ENCODE results near the gene AUH. TPM values are rescaled to one million over a fixed set of nuclear protein-coding genes. Genes with fewer than 3 reads are reported as not detected.
"Not testable (repeated sequence)": the region's sequence is repeated elsewhere in the genome, so short reads cannot be mapped to it uniquely, and the experiment has no call there.

The AUH gene
- total RNA-seq, 2 experiments from 2014 or later: 15.5 to 15.6 TPM

DNA sequence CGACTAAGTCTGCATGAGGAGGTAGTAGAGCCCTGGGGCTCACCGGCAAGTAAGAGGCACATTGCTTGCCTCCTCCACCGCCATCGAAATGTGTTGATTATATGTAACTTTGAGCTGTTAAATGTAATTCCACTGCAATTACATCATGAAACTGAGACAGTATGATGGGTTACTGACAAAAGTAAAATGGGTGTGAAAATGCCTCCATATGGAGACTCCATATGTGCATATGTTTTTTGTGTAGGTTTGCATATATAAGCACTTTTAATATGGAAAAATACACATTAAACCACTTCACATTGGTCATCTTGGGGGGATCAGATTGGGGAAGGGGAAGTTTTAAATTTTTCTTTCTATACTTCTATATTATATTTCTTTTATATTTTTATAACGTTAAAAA, 32.1 kb upstream of the AUH start:
- CTCF ChIA-PET: no interaction called here

DNA sequence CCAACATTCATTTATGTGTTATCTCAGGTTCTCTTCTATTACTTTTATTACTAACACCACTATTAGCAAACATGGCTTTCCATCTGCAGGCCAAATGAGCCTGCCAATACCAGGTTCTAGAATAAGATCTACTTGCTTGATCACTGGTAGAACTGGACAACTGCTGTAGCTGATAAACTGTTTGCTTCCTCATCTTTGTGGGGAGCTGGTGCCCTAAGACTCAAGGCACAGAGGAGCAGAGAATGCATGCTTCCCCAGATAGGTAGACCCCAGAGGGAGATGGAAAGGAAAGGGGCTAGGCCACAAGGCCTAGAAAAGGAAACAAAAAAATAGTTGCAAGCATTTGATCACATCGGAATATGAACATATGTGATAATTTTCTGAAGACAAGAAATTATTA, 30.7 kb upstream of the AUH start:
- ChIA-PET POLR2A (no interaction called here), CTCF (interaction anchor here (0.7 to 1.0 kb wide), 2 partner anchors 34 to 477 kb away, joined by 3 to 4 read pairs; no protein-coding TSS in a partner anchor)
- Mint-ChIP-seq H3K27me3 (ENCODE audit: low read depth) (no peaks in the 10 kb centered on the region), H3K9me3 (ENCODE audit: insufficient read depth) (no peaks in the 10 kb centered on the region), H3K4me3 (no peak overlapping the region), H3K36me3 (ENCODE audit: low read depth) (no peaks in the 10 kb centered on the region), H3K27ac (no peak overlapping the region), H3K4me1 (ENCODE audit: low read depth) (peaks cover 19% of the 10 kb centered on the region)
- DNase-seq (no peak), ATAC-seq (no peak)

More for the DNA sequence above, 32.1 kb upstream of the AUH start:
- H3K27me3 Mint-ChIP-seq (ENCODE audit: low read depth): no peaks in the 10 kb centered on the region
- DNase-seq (no peak), ATAC-seq (no peak)
- no peaks in the 10 kb centered on the region for H3K36me3 Mint-ChIP-seq (ENCODE audit: low read depth)
- peaks cover 19% of the 10 kb centered on the region for H3K4me1 Mint-ChIP-seq (ENCODE audit: low read depth)
- no peak overlapping the region for H3K27ac Mint-ChIP-seq
- H3K9me3 Mint-ChIP-seq (ENCODE audit: insufficient read depth): no peaks in the 10 kb centered on the region
- POLR2A ChIA-PET: no interaction called here
- H3K4me3 Mint-ChIP-seq: no peak overlapping the region

DNA sequence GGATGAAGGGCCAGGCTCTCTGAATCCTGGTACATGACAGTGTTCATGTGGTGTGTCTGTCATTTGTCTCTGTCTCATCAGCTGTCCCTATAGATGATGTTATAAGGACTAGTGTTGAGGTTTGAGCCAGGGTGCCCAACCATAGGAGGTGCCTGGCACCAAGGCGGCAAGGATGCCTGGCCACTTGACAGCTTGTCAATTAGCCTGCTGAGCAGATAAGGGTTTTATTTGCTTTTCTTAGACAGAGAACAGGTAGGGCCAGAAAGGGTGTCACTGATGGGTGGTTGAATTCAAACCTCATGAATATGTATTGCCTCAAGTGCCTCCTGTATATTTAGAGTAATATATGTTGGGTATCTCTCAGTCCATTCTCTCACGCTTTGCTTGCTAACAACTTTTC, 30.1 kb upstream of the AUH start:
- no peak overlapping the region for H3K27ac Mint-ChIP-seq
- no peaks in the 10 kb centered on the region for H3K27me3 Mint-ChIP-seq (ENCODE audit: low read depth)
- CTCF ChIA-PET: interaction anchor here (1.0 kb wide), 1 partner anchor 477 kb away, joined by 3 read pairs; no protein-coding TSS in a partner anchor
- DNase-seq (no peak), ATAC-seq (no peak)
- H3K36me3 Mint-ChIP-seq (ENCODE audit: low read depth): no peaks in the 10 kb centered on the region
- POLR2A ChIA-PET: no interaction called here
- no peaks in the 10 kb centered on the region for H3K9me3 Mint-ChIP-seq (ENCODE audit: insufficient read depth)
- peaks cover 19% of the 10 kb centered on the region for H3K4me1 Mint-ChIP-seq (ENCODE audit: low read depth)
- H3K4me3 Mint-ChIP-seq: no peak overlapping the region

DNA sequence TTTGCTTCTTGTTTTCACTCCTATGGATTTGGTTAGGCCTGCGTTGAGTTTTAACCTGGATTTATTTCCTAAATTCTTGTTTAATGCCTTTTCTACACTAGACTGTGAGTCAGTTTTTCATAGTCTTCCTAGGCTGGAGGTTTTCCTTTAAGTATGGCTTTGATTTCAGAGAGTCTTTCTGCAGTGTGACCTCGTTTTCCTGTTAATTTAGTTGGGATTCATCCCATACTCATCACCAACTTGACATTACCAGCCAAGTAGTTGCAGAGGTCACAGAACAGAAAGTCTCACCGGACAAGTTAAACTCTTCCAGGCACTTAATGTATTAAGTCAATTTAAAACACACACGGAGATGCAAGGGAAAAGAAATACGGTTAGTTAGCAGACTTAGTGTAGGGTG, 29.7 kb upstream of the AUH start:
- H3K4me1 Mint-ChIP-seq (ENCODE audit: low read depth): peaks cover 17% of the 10 kb centered on the region
- CTCF ChIA-PET: no interaction called here
- no peak overlapping the region for H3K27ac Mint-ChIP-seq
- no peaks in the 10 kb centered on the region for H3K9me3 Mint-ChIP-seq (ENCODE audit: insufficient read depth)
- no peak overlapping the region for H3K4me3 Mint-ChIP-seq
- H3K36me3 Mint-ChIP-seq (ENCODE audit: low read depth): no peaks in the 10 kb centered on the region
- ATAC-seq (no peak), DNase-seq (no peak)
- H3K27me3 Mint-ChIP-seq (ENCODE audit: low read depth): no peaks in the 10 kb centered on the region
- POLR2A ChIA-PET: no interaction called here

DNA sequence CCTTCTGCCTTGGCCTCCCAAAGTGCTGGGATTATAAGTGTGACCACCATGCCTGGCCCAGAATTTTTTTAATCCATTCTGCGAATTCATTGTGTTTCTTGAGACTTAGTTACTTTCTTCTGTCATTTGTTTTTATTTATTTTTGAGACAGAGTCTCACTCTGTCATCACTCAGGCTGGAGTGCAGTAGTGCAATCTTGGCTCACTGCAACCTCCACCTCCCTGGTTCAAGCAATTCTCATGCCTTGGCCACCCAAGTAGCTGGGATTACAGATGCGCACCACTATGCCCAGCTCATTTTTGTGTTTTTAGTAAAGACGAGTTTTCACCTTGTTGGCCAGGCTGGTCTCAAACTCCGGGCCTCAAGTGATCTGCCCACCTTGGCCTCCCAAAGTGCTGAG, 28.0 kb upstream of the AUH start:
- H3K36me3 Mint-ChIP-seq (ENCODE audit: low read depth); H3K9me3 Mint-ChIP-seq (ENCODE audit: insufficient read depth); DNase-seq; CTCF ChIA-PET; H3K4me3 Mint-ChIP-seq; POLR2A ChIA-PET; H3K4me1 Mint-ChIP-seq (ENCODE audit: low read depth); H3K27ac Mint-ChIP-seq; ATAC-seq; H3K27me3 Mint-ChIP-seq (ENCODE audit: low read depth): not testable (repeated sequence)

DNA sequence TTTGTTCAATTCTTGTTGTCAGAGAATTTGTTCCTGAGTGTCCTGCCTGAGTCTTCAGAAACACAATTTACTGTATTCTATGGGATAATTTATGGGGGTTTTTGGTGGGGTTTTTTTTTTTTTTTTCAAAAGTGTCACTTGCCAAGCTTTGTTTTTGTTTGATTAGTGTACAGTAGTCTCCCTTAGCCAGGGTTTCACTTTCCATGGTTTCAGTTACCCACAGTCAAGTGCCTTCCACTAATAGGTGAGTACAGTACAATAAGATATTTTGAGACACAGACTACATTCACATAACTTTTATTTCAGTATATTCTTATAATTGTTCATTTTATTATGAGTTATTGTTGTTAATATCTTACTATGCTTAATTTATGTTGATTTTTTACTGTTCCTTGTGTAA, 25.0 kb upstream of the AUH start:
- Mint-ChIP-seq H3K9me3 (ENCODE audit: insufficient read depth) (no peaks in the 10 kb centered on the region), H3K27ac (no peak overlapping the region), H3K27me3 (ENCODE audit: low read depth) (peaks cover 4% of the 10 kb centered on the region), H3K4me3 (no peak overlapping the region), H3K36me3 (ENCODE audit: low read depth) (no peaks in the 10 kb centered on the region), H3K4me1 (ENCODE audit: low read depth) (no peaks in the 10 kb centered on the region)
- DNase-seq (no peak), ATAC-seq (no peak)
- CTCF ChIA-PET: interaction anchor here (1.3 kb wide), 1 partner anchor 39 kb away, joined by 4 read pairs; no protein-coding TSS in a partner anchor
- POLR2A ChIA-PET: no interaction called here

DNA sequence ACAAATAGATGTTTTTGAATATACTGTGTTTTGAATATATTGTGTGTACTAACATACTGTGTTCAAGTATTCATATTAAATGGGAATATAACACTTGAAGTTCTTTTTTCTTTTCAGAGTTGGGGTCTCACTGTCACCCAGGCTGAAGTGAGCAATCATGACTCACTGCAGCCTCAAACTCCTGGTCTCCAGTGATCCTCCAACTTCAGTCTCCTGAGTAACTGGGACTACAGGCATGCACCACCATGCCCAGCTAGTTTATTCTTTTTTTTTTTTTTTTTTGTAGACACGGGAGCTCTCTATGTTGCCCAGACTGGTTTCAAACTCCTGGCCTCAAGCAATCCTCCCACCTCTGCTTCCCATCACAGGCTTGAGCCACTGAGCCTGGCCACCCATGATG, 23.2 kb upstream of the AUH start:
- no peak overlapping the region for H3K27ac Mint-ChIP-seq
- DNase-seq (no peak), ATAC-seq (no peak)
- H3K27me3 Mint-ChIP-seq (ENCODE audit: low read depth): peaks cover 11% of the 10 kb centered on the region
- H3K36me3 Mint-ChIP-seq (ENCODE audit: low read depth): no peaks in the 10 kb centered on the region
- no peaks in the 10 kb centered on the region for H3K4me1 Mint-ChIP-seq (ENCODE audit: low read depth)
- H3K4me3 Mint-ChIP-seq: no peak overlapping the region
- ChIA-PET CTCF (no interaction called here), POLR2A (interaction anchor here (1.4 kb wide), 1 partner anchor 17 kb away, joined by 6 read pairs; no protein-coding TSS in a partner anchor)
- H3K9me3 Mint-ChIP-seq (ENCODE audit: insufficient read depth): no peaks in the 10 kb centered on the region

DNA sequence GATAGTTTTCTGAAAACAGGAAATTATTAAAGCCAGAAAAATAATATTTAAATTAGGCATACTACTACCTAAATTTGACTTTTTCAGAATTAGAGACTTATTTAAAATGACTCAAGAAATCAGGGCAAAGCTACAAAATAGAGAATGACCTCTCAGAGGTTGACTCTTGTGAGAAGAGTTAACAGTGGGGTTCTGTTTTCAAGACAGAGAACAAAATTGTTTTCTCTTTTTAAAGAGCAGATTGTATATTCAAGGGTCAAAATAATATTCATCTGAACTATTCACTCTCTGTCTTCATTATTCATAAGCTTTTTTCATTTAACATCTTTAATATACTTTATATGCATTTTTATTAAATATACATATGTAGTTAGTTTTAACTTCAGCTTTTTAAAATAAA, 21.9 kb upstream of the AUH start:
- Mint-ChIP-seq H3K4me1 (ENCODE audit: low read depth) (no peaks in the 10 kb centered on the region), H3K27ac (no peak overlapping the region), H3K9me3 (ENCODE audit: insufficient read depth) (no peaks in the 10 kb centered on the region), H3K36me3 (ENCODE audit: low read depth) (no peaks in the 10 kb centered on the region), H3K4me3 (no peak overlapping the region), H3K27me3 (ENCODE audit: low read depth) (peaks cover 11% of the 10 kb centered on the region)
- ATAC-seq (no peak), DNase-seq (no peak)
- ChIA-PET POLR2A (interaction anchor here (0.7 to 1.4 kb wide), 2 partner anchors 16 to 175 kb away, joined by 3 to 6 read pairs; no protein-coding TSS in a partner anchor), CTCF (no interaction called here)

DNA sequence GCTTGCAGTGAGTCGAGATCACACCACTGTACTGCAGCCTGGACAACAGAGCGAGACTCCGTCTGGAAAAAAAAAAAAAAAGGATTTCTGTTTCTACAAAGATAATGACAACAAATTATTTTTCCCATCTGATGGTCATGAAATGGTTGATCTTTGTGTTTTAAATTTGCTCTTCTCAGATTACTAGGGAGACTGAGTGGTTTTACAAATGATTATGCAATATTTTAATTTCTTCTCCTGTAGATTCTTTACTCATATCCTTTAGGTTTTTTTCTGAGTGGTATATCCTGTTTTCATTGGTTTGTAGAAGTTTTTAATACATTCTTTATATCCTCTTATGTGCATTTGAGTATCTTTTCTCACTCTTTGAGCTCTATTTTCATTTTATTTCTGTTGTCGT, 20.6 kb upstream of the AUH start:
- peaks cover 5% of the 10 kb centered on the region for H3K36me3 Mint-ChIP-seq (ENCODE audit: low read depth)
- CTCF ChIA-PET: no interaction called here
- H3K4me1 Mint-ChIP-seq (ENCODE audit: low read depth): no peaks in the 10 kb centered on the region
- DNase-seq (no peak), ATAC-seq (no peak)
- peaks cover 5% of the 10 kb centered on the region for H3K9me3 Mint-ChIP-seq (ENCODE audit: insufficient read depth)
- no peak overlapping the region for H3K27ac Mint-ChIP-seq
- POLR2A ChIA-PET: no interaction called here
- peaks cover 11% of the 10 kb centered on the region for H3K27me3 Mint-ChIP-seq (ENCODE audit: low read depth)
- no peak overlapping the region for H3K4me3 Mint-ChIP-seq

DNA sequence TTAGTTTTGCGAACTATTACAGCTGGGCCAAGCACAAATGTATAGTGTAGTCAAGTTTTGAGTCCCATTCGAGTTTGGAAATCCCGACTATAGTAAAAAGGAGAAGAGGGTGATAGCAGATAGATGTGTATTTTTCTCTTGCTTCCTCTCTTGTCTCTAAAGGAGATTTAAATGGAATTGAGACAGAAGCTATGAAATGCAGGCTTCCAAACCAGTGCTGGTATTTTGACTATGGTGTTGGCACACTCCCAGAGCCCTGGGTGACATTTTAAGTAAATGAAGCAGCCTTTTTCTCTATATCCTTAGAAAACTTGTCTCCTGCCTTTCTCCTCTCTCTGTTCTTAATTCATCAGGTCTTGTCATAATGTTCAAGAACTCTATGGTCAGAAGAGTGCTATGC, 17.7 kb upstream of the AUH start:
- CTCF ChIA-PET: no interaction called here
- DNase-seq (no peak), ATAC-seq (no peak)
- Mint-ChIP-seq H3K4me1 (ENCODE audit: low read depth) (peaks cover 9% of the 10 kb centered on the region), H3K36me3 (ENCODE audit: low read depth) (peaks cover 5% of the 10 kb centered on the region), H3K27ac (no peak overlapping the region), H3K4me3 (no peak overlapping the region), H3K27me3 (ENCODE audit: low read depth) (peaks cover 11% of the 10 kb centered on the region), H3K9me3 (ENCODE audit: insufficient read depth) (peaks cover 5% of the 10 kb centered on the region)
- POLR2A ChIA-PET: no interaction called here

DNA sequence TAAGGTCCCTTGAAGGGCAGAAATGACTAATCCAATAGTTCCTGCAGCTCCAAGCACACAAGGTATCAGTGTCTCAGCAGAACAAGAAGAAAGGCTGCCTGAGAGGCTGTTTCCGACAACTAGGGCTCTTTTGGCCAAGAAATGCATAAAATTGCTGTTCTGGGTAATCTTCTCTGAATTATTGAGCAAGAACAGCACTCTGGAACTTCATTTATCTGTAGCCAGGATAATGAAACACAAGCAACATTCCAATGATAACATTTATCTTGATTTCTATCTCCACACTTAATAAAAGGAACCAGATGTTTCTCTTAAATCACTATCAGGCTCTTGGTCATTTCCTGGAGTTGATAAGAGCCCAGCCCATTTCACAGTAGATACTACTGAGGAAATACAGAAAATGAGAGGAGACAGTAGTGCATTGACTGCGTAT, 17.0 kb upstream of the AUH start:
- ATAC-seq (no peak), DNase-seq (no peak)
- H3K36me3 Mint-ChIP-seq (ENCODE audit: low read depth): peaks cover 5% of the 10 kb centered on the region
- ChIA-PET CTCF (no interaction called here), POLR2A (no interaction called here)
- H3K4me3 Mint-ChIP-seq: no peak overlapping the region
- H3K4me1 Mint-ChIP-seq (ENCODE audit: low read depth): peaks cover 9% of the 10 kb centered on the region
- H3K27ac Mint-ChIP-seq: no peak overlapping the region
- peaks cover 5% of the 10 kb centered on the region for H3K9me3 Mint-ChIP-seq (ENCODE audit: insufficient read depth)
- peaks cover 11% of the 10 kb centered on the region for H3K27me3 Mint-ChIP-seq (ENCODE audit: low read depth)

DNA sequence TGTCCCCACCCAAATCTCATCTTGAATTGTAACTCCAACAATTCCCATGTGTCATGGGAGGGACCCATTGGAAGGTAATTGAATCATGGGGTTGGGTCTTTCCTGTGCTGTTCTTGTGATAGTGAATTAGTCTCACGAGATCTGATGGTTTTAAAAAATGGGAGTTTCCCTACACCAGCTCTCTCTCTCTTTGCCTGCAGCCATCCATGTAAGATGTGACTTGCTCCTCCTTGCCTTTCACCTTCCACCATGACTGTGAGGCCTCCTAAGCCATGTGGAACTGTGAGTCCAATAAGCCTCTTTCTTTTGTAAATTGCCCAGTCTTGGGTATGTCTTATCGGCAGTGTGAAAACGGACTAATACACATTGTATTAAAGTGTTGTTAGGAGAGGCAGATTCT, 16.3 kb upstream of the AUH start:
- H3K9me3 Mint-ChIP-seq (ENCODE audit: insufficient read depth); POLR2A ChIA-PET; H3K27ac Mint-ChIP-seq; H3K4me3 Mint-ChIP-seq; CTCF ChIA-PET; H3K4me1 Mint-ChIP-seq (ENCODE audit: low read depth); H3K36me3 Mint-ChIP-seq (ENCODE audit: low read depth); DNase-seq; ATAC-seq: not testable (repeated sequence)
- H3K27me3 Mint-ChIP-seq (ENCODE audit: low read depth): peaks cover 11% of the 10 kb centered on the region

DNA sequence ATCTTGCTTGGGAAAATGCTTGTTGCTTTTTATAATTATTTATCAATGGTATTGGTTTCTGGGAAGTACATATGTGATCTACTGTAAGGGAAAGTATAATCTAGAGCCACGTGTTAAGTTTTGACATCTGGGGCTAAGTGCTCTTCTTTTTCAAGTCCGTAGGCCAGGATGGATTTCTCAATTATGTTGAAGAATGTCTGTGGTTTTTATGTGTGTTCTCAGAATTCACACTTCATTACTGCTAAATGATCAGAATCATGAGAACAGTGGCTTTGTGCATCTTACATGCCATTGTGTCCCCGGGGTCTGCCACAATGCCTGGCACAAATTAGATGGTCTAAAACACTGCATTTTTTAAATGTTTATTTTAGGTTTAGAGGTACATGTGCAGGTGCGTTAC, 14.5 kb upstream of the AUH start:
- H3K27me3 Mint-ChIP-seq (ENCODE audit: low read depth): peaks cover 9% of the 10 kb centered on the region
- ChIA-PET POLR2A (no interaction called here), CTCF (no interaction called here)
- ATAC-seq (no peak), DNase-seq (no peak)
- peaks cover 5% of the 10 kb centered on the region for H3K36me3 Mint-ChIP-seq (ENCODE audit: low read depth)
- peaks cover 5% of the 10 kb centered on the region for H3K9me3 Mint-ChIP-seq (ENCODE audit: insufficient read depth)
- H3K4me3 Mint-ChIP-seq: no peak overlapping the region
- peaks cover 9% of the 10 kb centered on the region for H3K4me1 Mint-ChIP-seq (ENCODE audit: low read depth)
- no peak overlapping the region for H3K27ac Mint-ChIP-seq

Data from activated CD8-positive, alpha-beta T cell treated with anti-CD3 and anti-CD28 coated beads, Interleukin-2, amount 10 ng/mL, durations not matched to agents 7 days and 5 days (primary cell).